HCT116 (cell line): ENCODE data around the gene ALPP. TPM values are rescaled to one million over a fixed set of nuclear protein-coding genes. Genes with fewer than 3 reads are reported as not detected.

Experiments
- ATAC-seq: fragments of 200-7000 bp; cut with Tn5 transposase; 2 replicates; pipeline ENCODE4 v1.9.1; 2020; ENCODE audit warnings: mild to moderate bottlenecking, moderate library complexity
- BruUV-seq: library from RNA; stranded (reverse); fragments of 400-500 nt; replicated peaks from 2 replicates; lab custom pipeline; 2021; lab: Mats Ljungman, UMichigan
- CTCF ChIA-PET: fragments of 300-600 bp; sonication (Branson Sonifier 250); formaldehyde crosslinking; loops from one replicate; lab custom pipeline; 2021; ENCODE audit warnings: antibody characterized with exemption; lab: Charles Lee
- POLR2A ChIA-PET: fragments of 300-600, 350-600 bp; sonication (Branson Sonifier 250); formaldehyde crosslinking; loops from one replicate; lab custom pipeline; 2021; ENCODE audit warnings: antibody characterized with exemption; lab: Charles Lee
- RAD21 ChIA-PET, 2 experiments: fragments of 300-600 bp; sonication (Branson Sonifier 250); formaldehyde crosslinking; loops; one replicate each; lab custom pipeline; 2023; ENCODE audit warnings: low total read pairs in 2 of 2; ENCODE audit not compliant: uncharacterized antibody in 2 of 2, unreplicated experiment in 2 of 2, low non-redundant PET in 1 of 2; lab: Charles Lee
- DNase-seq: peaks from one replicate; pipeline ENCODE4 v3.0.0-alpha.2; 2010; ENCODE audit warnings: low read depth, low spot score
- H2AFZ ChIP-seq: fragments of 200-600 bp; shearing (Covaris generic), sonication (generic); 2 replicates; pipeline ENCODE4 v1.6.1; 2017; ENCODE audit warnings: low read depth, mixed run types, mixed read lengths, antibody characterized with exemption, low read length; ENCODE audit not compliant: poor library complexity, severe bottlenecking
- H3K27ac ChIP-seq: 2 replicates; pipeline ENCODE4 v1.5.1; 2012; ENCODE audit warnings: low read depth, low read length
- H3K27me3 ChIP-seq: fragments of 200-600 bp; sonication (generic); 2 replicates; pipeline ENCODE4 v1.6.1; 2016; ENCODE audit warnings: mixed run types, low read length, mixed read lengths; ENCODE audit not compliant: insufficient read depth
- H3K36me3 ChIP-seq, 2 experiments: fragments of 200-500 bp in 1 of 2; fragments of 200-600 bp in 1 of 2; sonication (Bioruptor generic) in 1 of 2; sonication (generic) in 1 of 2; 2 replicates each; pipeline versions ENCODE4 v1.5.1 to v1.6.1; 2014 to 2016; ENCODE audit warnings: low read length in 2 of 2, inconsistent platforms in 1 of 2, mixed read lengths in 1 of 2, mixed run types in 1 of 2; ENCODE audit not compliant: insufficient read depth in 2 of 2, control insufficient read depth in 1 of 2
- H3K4me1 ChIP-seq, 2 experiments: fragments of 200-600 bp in 1 of 2; sonication (generic) in 1 of 2; 2 replicates each; pipeline versions ENCODE4 v1.5.1 to v1.6.1; 2012 to 2017; ENCODE audit warnings: low read length in 2 of 2, inconsistent platforms in 1 of 2, mild to moderate bottlenecking in 1 of 2, mixed read lengths in 1 of 2, mixed run types in 1 of 2, moderate library complexity in 1 of 2; ENCODE audit not compliant: insufficient read depth in 2 of 2, control insufficient read depth in 1 of 2
- H3K4me2 ChIP-seq: fragments of 200-600 bp; sonication (generic); 2 replicates; pipeline ENCODE4 v1.6.1; 2017; ENCODE audit warnings: mixed run types, low read length, mixed read lengths
- H3K4me3 ChIP-seq, 2 experiments: fragments of 200-600 bp in 1 of 2; sonication (generic) in 1 of 2; replicated peaks in 1 of 2; 2 replicates each; pipeline ENCODE4 v1.5.1; 2011 to 2016; ENCODE audit warnings: low read length in 2 of 2, control low read depth in 1 of 2, low read depth in 1 of 2, mild to moderate bottlenecking in 1 of 2, mixed read lengths in 1 of 2, mixed run types in 1 of 2
- H3K79me2 ChIP-seq: fragments of 200-600 bp; sonication (generic); 2 replicates; pipeline ENCODE4 v1.6.1; 2017; ENCODE audit warnings: mild to moderate bottlenecking, mixed run types, low read length, moderate library complexity, mixed read lengths; ENCODE audit not compliant: insufficient read depth
- H3K9ac ChIP-seq: fragments of 200-600 bp; sonication (generic); 2 replicates; pipeline ENCODE4 v1.6.1; 2016; ENCODE audit warnings: low read length, mixed read lengths
- H3K9me2 ChIP-seq: fragments of 200-600 bp; sonication (generic), shearing (Covaris generic); 2 replicates; pipeline ENCODE4 v1.6.1; 2017; ENCODE audit warnings: mixed run types, mild to moderate bottlenecking, moderate library complexity; ENCODE audit not compliant: insufficient read depth
- H3K9me3 ChIP-seq, 2 experiments: fragments of 200-500 bp in 1 of 2; fragments of 200-600 bp in 1 of 2; sonication (Bioruptor generic) in 1 of 2; sonication (generic) in 1 of 2; 2 replicates each; pipeline ENCODE4 v1.6.1; 2014 to 2017; ENCODE audit warnings: low read length in 2 of 2, mixed read lengths in 2 of 2, inconsistent platforms in 1 of 2, low read depth in 1 of 2, mild to moderate bottlenecking in 1 of 2, mixed run types in 1 of 2, moderate library complexity in 1 of 2; ENCODE audit not compliant: control insufficient read depth in 1 of 2, insufficient read depth in 1 of 2
- H4K20me1 ChIP-seq: fragments of 200-600 bp; sonication (generic), shearing (Covaris generic); 2 replicates; pipeline ENCODE4 v1.6.1; 2017; ENCODE audit warnings: mixed run types, mild to moderate bottlenecking, moderate library complexity; ENCODE audit not compliant: insufficient read depth
- ATF3 ChIP-seq: IDR thresholded peaks from 2 replicates; pipeline ENCODE4 v1.6.1; 2012
- CBX3 ChIP-seq: IDR thresholded peaks from 2 replicates; pipeline ENCODE4 v1.6.1; 2012; ENCODE audit warnings: low read depth
- CTCF ChIP-seq, 3 experiments: fragments of 200-600 bp in 1 of 3; sonication (generic) in 1 of 3; IDR thresholded peaks in 2 of 3; conservative IDR thresholded peaks in 1 of 3; 2 replicates each; pipeline ENCODE4 v1.5.1; 2012 to 2017; ENCODE audit warnings: low read depth in 2 of 3, low read length in 2 of 3, antibody characterized with exemption in 1 of 3, borderline replicate concordance in 1 of 3, control low read depth in 1 of 3, mild to moderate bottlenecking in 1 of 3, mixed read lengths in 1 of 3, mixed run types in 1 of 3, moderate library complexity in 1 of 3; ENCODE audit not compliant: insufficient read depth in 1 of 3
- EGR1 ChIP-seq: IDR thresholded peaks from 2 replicates; pipeline ENCODE4 v1.6.1; 2012; ENCODE audit warnings: low read depth
- ELF1 ChIP-seq: IDR thresholded peaks from 2 replicates; pipeline ENCODE4 v1.6.1; 2012; ENCODE audit warnings: low read depth, borderline replicate concordance
- EZH2 ChIP-seq: fragments of 200-600 bp; sonication (generic); IDR thresholded peaks from 2 replicates; pipeline ENCODE4 v1.6.1; 2017; ENCODE audit warnings: antibody characterized with exemption, mixed run types
- EZH2phosphoT487 ChIP-seq: fragments of 200-600 bp; IDR thresholded peaks from 2 replicates; pipeline ENCODE4 v1.6.1; 2018; ENCODE audit warnings: antibody characterized with exemption, borderline replicate concordance
- FOSL1 ChIP-seq: IDR thresholded peaks from 2 replicates; pipeline ENCODE4 v1.6.1; 2012; ENCODE audit warnings: low read depth
- JUND ChIP-seq: IDR thresholded peaks from 2 replicates; pipeline ENCODE4 v1.6.1; 2012
- MAX ChIP-seq: IDR thresholded peaks from 2 replicates; pipeline ENCODE4 v1.6.1; 2012
- POLR2A ChIP-seq: IDR thresholded peaks from 2 replicates; pipeline ENCODE4 v1.7.0; 2011; ENCODE audit warnings: borderline replicate concordance; ENCODE audit not compliant: insufficient read depth, insufficient read length; ENCODE audit errors: extremely low read depth
- POLR2AphosphoS5 ChIP-seq: IDR thresholded peaks from 2 replicates; pipeline ENCODE4 v1.6.1; 2011; ENCODE audit warnings: mild to moderate bottlenecking, low read depth, low read length, moderate library complexity
- REST ChIP-seq: IDR thresholded peaks from 2 replicates; pipeline ENCODE4 v1.6.1; 2012; ENCODE audit warnings: low read depth
- SIN3A ChIP-seq: IDR thresholded peaks from 2 replicates; pipeline ENCODE4 v1.6.1; 2012; ENCODE audit warnings: low read depth
- SRF ChIP-seq: IDR thresholded peaks from 2 replicates; pipeline ENCODE4 v1.6.1; 2012; ENCODE audit warnings: low read depth
- TCF7L2 ChIP-seq: IDR thresholded peaks from 2 replicates; pipeline ENCODE4 v1.7.0; 2011; ENCODE audit warnings: borderline replicate concordance, inconsistent platforms; ENCODE audit not compliant: insufficient read depth, insufficient read length; ENCODE audit errors: extremely low read depth
- YY1 ChIP-seq: IDR thresholded peaks from 2 replicates; pipeline ENCODE4 v1.6.1; 2011; ENCODE audit warnings: low read length, low read depth, moderate library complexity, mild to moderate bottlenecking; ENCODE audit not compliant: insufficient replicate concordance; ENCODE audit errors: extremely low read depth
- ZBTB33 ChIP-seq: IDR thresholded peaks from 2 replicates; pipeline ENCODE4 v1.6.1; 2011; ENCODE audit warnings: mild to moderate bottlenecking, low read length, moderate library complexity; ENCODE audit not compliant: insufficient replicate concordance; ENCODE audit errors: extremely low read depth
- ZFX ChIP-seq: fragments of 450-650 bp; IDR thresholded peaks from 2 replicates; pipeline ENCODE4 v1.6.1; 2017
- ZNF274 ChIP-seq: fragments of 200-500 bp; sonication (Bioruptor generic); IDR thresholded peaks from 2 replicates; pipeline ENCODE4 v1.6.1; 2014; ENCODE audit warnings: mild to moderate bottlenecking, low read depth, low read length, inconsistent platforms
- intact Hi-C: fragments of 100-400 bp; cut with micrococcal nuclease; formaldehyde crosslinking; loops from 2 replicates; pipeline ENCODE4 v1.10.0; 2022
- total RNA-seq: library from RNA; stranded (reverse); gene quantifications from one replicate; pipeline ENCODE4 v1.2.1, GENCODE V29; 2021; ENCODE audit not compliant: unreplicated experiment

The ALPP gene
- total RNA-seq, 1 experiment from 2014 or later = 0.34 TPM

GRCh38 chr2:232352511-232353091, 25.9 kb upstream of the ALPP start:
- CTCF ChIA-PET = interaction anchor here (1.1 kb wide), 1 partner anchor 452 kb away, joined by 3 read pairs; no protein-coding TSS in a partner anchor

More at GRCh38 chr2:232352511-232353091, 25.9 kb upstream of the ALPP start:
- ChIA-PET RAD21 (no interaction called here), POLR2A (no interaction called here)
- H3K4me2 ChIP-seq = no peak overlapping the region
- no peak overlapping the region for H3K27ac ChIP-seq
- ATAC-seq (no peak), DNase-seq (no peak)
- H3K79me2 ChIP-seq = no peaks in the 10 kb centered on the region
- no peaks in the 10 kb centered on the region for H3K36me3 ChIP-seq
- H3K4me3 ChIP-seq = no peak overlapping the region
- TF ChIP-seq EZH2phosphoT487 (no peak), ELF1 (no peak), ZFX (no peak), POLR2AphosphoS5 (no peak), CTCF (IDR thresholded peaks at IDR 0.05 in 2 of 3, conservative IDR thresholded peaks at IDR 0.05 in 1 of 3; ENCODE audit: borderline replicate concordance in 1 of 3, insufficient read depth in 1 of 3, low read depth in 2 of 3, low read length in 2 of 3) (no peak), CBX3 (no peak), ZNF274 (no peak), ATF3 (no peak), MAX (no peak), POLR2A (no peak), SIN3A (no peak), TCF7L2 (no peak), FOSL1 (no peak), REST (no peak), JUND (no peak), ZBTB33 (no peak), EZH2 (no peak), SRF (no peak), YY1 (no peak), EGR1 (no peak)
- no TSS peak for BruUV-seq
- no peaks in the 10 kb centered on the region for H4K20me1 ChIP-seq
- H3K9me3 ChIP-seq = no peaks in the 10 kb centered on the region
- intact Hi-C loops = no loop called here
- no peak overlapping the region for H3K9ac ChIP-seq
- H2AFZ ChIP-seq = no peak overlapping the region
- no peaks in the 10 kb centered on the region for H3K27me3 ChIP-seq
- peaks cover 6 to 13% of the 10 kb centered on the region in 2 experiments; a peak in 1 of 4 replicates for H3K4me1 ChIP-seq
- H3K9me2 ChIP-seq = no peaks in the 10 kb centered on the region
